ENCODE data around the gene AP1S1.
A peak's percentile ranks its signal among the peaks of the same experiment; 100 is the strongest.

AP1S1 gene

GRCh38 chr7:101140339-101140699 lies 14.0 kb upstream of the AP1S1 start:
- no CpG with 5 or more reads among the region's 3 CpGs for WGBS (ENCODE audit: extremely low coverage, insufficient coverage, low lambda C conversion rate)
- Histone ChIP-seq H3K4me2 (ENCODE audit: low read length) (no peak overlapping the region), H3K56ac (ENCODE audit: low read length) (no peak overlapping the region), H3K4me3 (ENCODE audit: low read length) (no peak overlapping the region), H2BK15ac (replicated peaks; ENCODE audit: low read depth) (no peak overlapping the region), H3K79me2 (ENCODE audit: control insufficient read depth, insufficient read depth, low read length) (no peaks in the 10 kb centered on the region), H4K5ac (ENCODE audit: low read length) (no peak overlapping the region), H3K4me1 (ENCODE audit: control insufficient read depth, low read depth, low read length) (no peaks in the 10 kb centered on the region), H3K18ac (ENCODE audit: low read length) (no peak overlapping the region), H3K9ac (ENCODE audit: low read length) (no peak overlapping the region), H3K4ac (ENCODE audit: low read depth, low read length) (no peak overlapping the region), H2AK5ac (ENCODE audit: low read length) (no peak overlapping the region), H3K27me3 (ENCODE audit: insufficient read depth, low read length, poor library complexity) (no peaks in the 10 kb centered on the region), H3K23ac (ENCODE audit: low read length) (no peak overlapping the region), H3K79me1 (ENCODE audit: low read length) (no peaks in the 10 kb centered on the region), H3K27ac (ENCODE audit: low read depth, low read length) (no peak overlapping the region), H3K36me3 (ENCODE audit: control insufficient read depth, insufficient read depth, low read length) (no peaks in the 10 kb centered on the region), H4K8ac (ENCODE audit: low read depth, low read length) (no peak overlapping the region), H2BK5ac (ENCODE audit: low read length) (no peak overlapping the region), H2BK120ac (ENCODE audit: low read depth, low read length) (no peak overlapping the region)
- no peak for DNase-seq

GRCh38 chr7:101140746-101141382 lies 13.4 kb upstream of the AP1S1 start:
- H3K27me3 ChIP-seq (ENCODE audit: insufficient read depth, low read length, poor library complexity): no peaks in the 10 kb centered on the region
- WGBS (ENCODE audit: extremely low coverage, insufficient coverage, low lambda C conversion rate): no CpG with 5 or more reads among the region's 4 CpGs
- peak overlapping the region; percentile 3 for H2BK15ac ChIP-seq (replicated peaks; ENCODE audit: low read depth)
- no peak overlapping the region for H3K4me3 ChIP-seq (ENCODE audit: low read length)
- H3K9ac ChIP-seq (ENCODE audit: low read length): no peak overlapping the region
- H3K4me1 ChIP-seq (ENCODE audit: control insufficient read depth, low read depth, low read length): no peaks in the 10 kb centered on the region
- H2AK5ac ChIP-seq (ENCODE audit: low read length): no peak overlapping the region
- H3K79me1 ChIP-seq (ENCODE audit: low read length): no peaks in the 10 kb centered on the region
- peak overlapping the region; percentile 25 for H3K56ac ChIP-seq (ENCODE audit: low read length)
- H2BK5ac ChIP-seq (ENCODE audit: low read length): no peak overlapping the region
- no peak for DNase-seq
- H3K4ac ChIP-seq (ENCODE audit: low read depth, low read length): no peak overlapping the region
- H3K18ac ChIP-seq (ENCODE audit: low read length): no peak overlapping the region
- peak overlapping the region; percentile 22 for H3K27ac ChIP-seq (ENCODE audit: low read depth, low read length)
- no peaks in the 10 kb centered on the region for H3K79me2 ChIP-seq (ENCODE audit: control insufficient read depth, insufficient read depth, low read length)
- no peak overlapping the region for H2BK120ac ChIP-seq (ENCODE audit: low read depth, low read length)
- H3K23ac ChIP-seq (ENCODE audit: low read length): no peak overlapping the region
- no peak overlapping the region for H4K5ac ChIP-seq (ENCODE audit: low read length)
- H3K36me3 ChIP-seq (ENCODE audit: control insufficient read depth, insufficient read depth, low read length): no peaks in the 10 kb centered on the region
- no peak overlapping the region for H4K8ac ChIP-seq (ENCODE audit: low read depth, low read length)
- H3K4me2 ChIP-seq (ENCODE audit: low read length): no peak overlapping the region

GRCh38 chr7:101151908-101152651 lies 2.2 kb upstream of the AP1S1 start:
- Histone ChIP-seq H3K4ac (ENCODE audit: low read depth, low read length) (no peak overlapping the region), H3K4me3 (ENCODE audit: low read length) (no peak overlapping the region), H4K8ac (ENCODE audit: low read depth, low read length) (no peak overlapping the region), H3K79me1 (ENCODE audit: low read length) (no peaks in the 10 kb centered on the region), H3K27me3 (ENCODE audit: insufficient read depth, low read length, poor library complexity) (no peaks in the 10 kb centered on the region), H2AK5ac (ENCODE audit: low read length) (no peak overlapping the region), H3K23ac (ENCODE audit: low read length) (no peak overlapping the region), H3K4me1 (ENCODE audit: control insufficient read depth, low read depth, low read length) (peaks cover 3% of the 10 kb centered on the region), H3K56ac (ENCODE audit: low read length) (no peak overlapping the region), H3K18ac (ENCODE audit: low read length) (no peak overlapping the region), H3K36me3 (ENCODE audit: control insufficient read depth, insufficient read depth, low read length) (no peaks in the 10 kb centered on the region), H3K79me2 (ENCODE audit: control insufficient read depth, insufficient read depth, low read length) (no peaks in the 10 kb centered on the region), H2BK5ac (ENCODE audit: low read length) (no peak overlapping the region), H4K5ac (ENCODE audit: low read length) (no peak overlapping the region), H2BK120ac (ENCODE audit: low read depth, low read length) (no peak overlapping the region), H3K27ac (ENCODE audit: low read depth, low read length) (no peak overlapping the region), H3K4me2 (ENCODE audit: low read length) (no peak overlapping the region), H3K9ac (ENCODE audit: low read length) (no peak overlapping the region), H2BK15ac (replicated peaks; ENCODE audit: low read depth) (no peak overlapping the region)
- WGBS (ENCODE audit: extremely low coverage, insufficient coverage, low lambda C conversion rate): no CpG with 5 or more reads among the region's 2 CpGs
- DNase-seq: no peak

GRCh38 chr7:101154693-101155102 lies 422 bp downstream of the AP1S1 start:
- no peak for DNase-seq
- Histone ChIP-seq H3K18ac (ENCODE audit: low read length) (peak overlapping the region; percentile 99), H3K56ac (ENCODE audit: low read length) (peak overlapping the region; percentile 94), H2AK5ac (ENCODE audit: low read length) (no peak overlapping the region), H2BK15ac (replicated peaks; ENCODE audit: low read depth) (no peak overlapping the region), H3K79me2 (ENCODE audit: control insufficient read depth, insufficient read depth, low read length) (no peaks in the 10 kb centered on the region), H3K27ac (ENCODE audit: low read depth, low read length) (peak overlapping the region; percentile 30), H3K79me1 (ENCODE audit: low read length) (no peaks in the 10 kb centered on the region), H3K27me3 (ENCODE audit: insufficient read depth, low read length, poor library complexity) (no peaks in the 10 kb centered on the region), H3K4me3 (ENCODE audit: low read length) (peak overlapping the region; percentile 72), H3K9ac (ENCODE audit: low read length) (peak overlapping the region; percentile 88), H4K5ac (ENCODE audit: low read length) (no peak overlapping the region), H3K36me3 (ENCODE audit: control insufficient read depth, insufficient read depth, low read length) (no peaks in the 10 kb centered on the region), H3K4me1 (ENCODE audit: control insufficient read depth, low read depth, low read length) (peaks cover 3% of the 10 kb centered on the region), H4K8ac (ENCODE audit: low read depth, low read length) (peak overlapping the region; percentile 97), H2BK5ac (ENCODE audit: low read length) (no peak overlapping the region), H2BK120ac (ENCODE audit: low read depth, low read length) (peak overlapping the region; percentile 18), H3K4ac (ENCODE audit: low read depth, low read length) (peak overlapping the region; percentile 90), H3K23ac (ENCODE audit: low read length) (peak overlapping the region; percentile 89), H3K4me2 (ENCODE audit: low read length) (peak overlapping the region; percentile 11)
- WGBS (ENCODE audit: extremely low coverage, insufficient coverage, low lambda C conversion rate): no CpG with 5 or more reads among the region's 34 CpGs

GRCh38 chr7:101155303-101155702 lies 1.0 kb downstream of the AP1S1 start:
- no peak overlapping the region for H3K4me3 ChIP-seq (ENCODE audit: low read length)
- H2AK5ac ChIP-seq (ENCODE audit: low read length): no peak overlapping the region
- H2BK5ac ChIP-seq (ENCODE audit: low read length): no peak overlapping the region
- peak overlapping the region; percentile 99 for H3K18ac ChIP-seq (ENCODE audit: low read length)
- no peaks in the 10 kb centered on the region for H3K27me3 ChIP-seq (ENCODE audit: insufficient read depth, low read length, poor library complexity)
- H2BK15ac ChIP-seq (replicated peaks; ENCODE audit: low read depth): no peak overlapping the region
- H3K9ac ChIP-seq (ENCODE audit: low read length): peak overlapping the region; percentile 88
- H3K79me1 ChIP-seq (ENCODE audit: low read length): no peaks in the 10 kb centered on the region
- no peaks in the 10 kb centered on the region for H3K36me3 ChIP-seq (ENCODE audit: control insufficient read depth, insufficient read depth, low read length)
- H2BK120ac ChIP-seq (ENCODE audit: low read depth, low read length): no peak overlapping the region
- WGBS (ENCODE audit: extremely low coverage, insufficient coverage, low lambda C conversion rate): no CpG with 5 or more reads among the region's 4 CpGs
- no peak overlapping the region for H4K8ac ChIP-seq (ENCODE audit: low read depth, low read length)
- H3K79me2 ChIP-seq (ENCODE audit: control insufficient read depth, insufficient read depth, low read length): no peaks in the 10 kb centered on the region
- peak overlapping the region; percentile 11 for H3K4me2 ChIP-seq (ENCODE audit: low read length)
- DNase-seq: no peak
- no peak overlapping the region for H3K23ac ChIP-seq (ENCODE audit: low read length)
- H3K4me1 ChIP-seq (ENCODE audit: control insufficient read depth, low read depth, low read length): peaks cover 3% of the 10 kb centered on the region
- H3K4ac ChIP-seq (ENCODE audit: low read depth, low read length): peak overlapping the region; percentile 90
- no peak overlapping the region for H3K27ac ChIP-seq (ENCODE audit: low read depth, low read length)
- H3K56ac ChIP-seq (ENCODE audit: low read length): peak overlapping the region; percentile 94
- no peak overlapping the region for H4K5ac ChIP-seq (ENCODE audit: low read length)
